GM21529 (cell line): ENCODE results near the gene FAM234B.
"Not testable (repeated sequence)": the region's sequence is repeated elsewhere in the genome, so short reads cannot be mapped to it uniquely, and the experiment has no call there.

ENCODE experiments used
- ATAC-seq: cut with Tn5 transposase; IDR thresholded peaks from one replicate; pipeline ENCODE4 v1.9.1; 2021; ENCODE audit not compliant: unreplicated experiment

The FAM234B gene

DNA sequence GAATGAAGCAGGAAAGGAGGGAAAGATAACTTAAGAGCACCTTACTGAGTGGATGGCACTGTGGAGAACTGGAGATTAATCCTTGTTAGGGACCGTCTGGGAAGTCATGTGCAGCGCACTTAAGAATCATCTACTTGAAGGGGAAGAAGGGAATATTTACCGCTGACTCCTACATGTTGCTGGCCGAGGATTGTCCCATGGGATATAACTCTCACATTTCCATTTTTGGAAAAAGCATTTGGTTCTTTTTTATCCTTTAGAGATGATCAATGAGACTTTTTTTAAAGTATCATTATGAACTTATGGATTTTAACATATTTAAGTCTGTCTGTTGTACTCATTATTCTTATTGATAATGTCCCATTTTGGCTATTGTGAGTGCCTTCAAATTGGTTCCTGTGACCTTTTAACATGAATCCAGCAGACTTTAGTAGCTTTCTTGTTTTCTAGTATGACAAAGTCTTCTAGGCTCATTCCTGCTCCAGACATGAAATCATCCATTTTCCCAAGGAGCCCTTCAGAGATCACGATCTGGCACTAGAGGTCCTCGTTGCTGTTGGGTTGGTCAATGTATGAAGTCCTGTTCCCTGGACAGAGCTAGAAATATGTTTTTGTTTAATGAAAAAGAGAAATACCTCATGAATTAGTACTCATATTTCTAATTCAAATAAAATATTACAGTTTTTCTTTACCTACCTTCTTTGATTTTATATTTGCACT, 20.2 kb upstream of the FAM234B start:
- no peak for ATAC-seq

DNA sequence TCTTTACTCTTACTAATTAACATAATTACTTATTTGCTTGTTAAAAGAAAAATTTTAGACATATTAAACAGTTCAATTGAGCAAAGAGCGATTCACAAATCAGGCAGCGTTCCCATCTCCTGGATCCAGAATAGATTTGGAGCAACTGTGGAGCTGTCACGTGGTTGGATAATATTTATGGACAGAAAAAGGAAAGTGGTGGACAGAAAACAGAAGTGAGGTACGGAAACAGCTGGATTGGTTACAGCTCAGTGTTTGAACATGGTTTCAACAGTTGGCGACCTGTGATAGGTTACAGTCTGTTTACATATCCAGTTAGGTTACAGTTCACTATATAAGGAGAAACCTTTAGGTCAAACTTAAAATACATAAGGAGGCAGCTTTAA, 19.7 kb upstream of the FAM234B start:
- no peak for ATAC-seq

DNA sequence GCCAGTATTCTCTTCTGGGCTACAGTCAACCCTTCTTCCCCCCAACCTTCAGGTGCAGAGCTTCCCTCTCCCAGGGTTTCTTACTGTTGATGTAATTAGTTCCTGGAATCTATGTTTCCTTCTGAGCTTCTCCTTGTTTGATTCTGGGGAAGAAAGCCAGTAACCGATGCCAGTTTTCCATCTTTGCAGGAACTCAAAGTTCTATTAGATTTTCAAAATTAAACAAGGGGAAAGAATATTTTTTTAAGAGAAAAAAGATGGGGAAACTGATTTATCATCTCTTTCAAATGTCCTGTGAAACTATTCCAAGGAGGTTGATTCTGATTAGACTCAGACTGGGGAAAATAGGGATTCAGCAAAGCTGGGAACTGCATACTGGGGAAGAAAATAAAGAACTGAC, 17.9 kb upstream of the FAM234B start:
- no peak for ATAC-seq

DNA sequence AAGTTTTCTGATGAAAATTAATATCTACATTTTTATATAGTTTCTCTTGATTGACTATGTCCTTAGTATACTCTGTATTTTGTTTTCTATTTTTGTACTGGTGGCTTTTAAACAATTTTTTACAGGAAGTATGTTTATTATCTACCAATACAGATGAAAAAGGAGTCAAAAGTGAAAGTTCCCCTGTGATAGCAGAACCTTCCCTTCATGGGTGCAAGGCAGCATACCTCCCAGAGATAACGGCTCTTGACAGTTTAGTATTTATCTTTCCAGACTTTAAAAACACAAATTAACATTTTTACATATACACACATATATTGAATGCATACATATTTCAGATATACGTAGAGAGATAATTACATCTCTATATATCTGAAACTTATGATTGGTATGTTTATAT, 17.1 kb upstream of the FAM234B start:
- ATAC-seq: no peak

DNA sequence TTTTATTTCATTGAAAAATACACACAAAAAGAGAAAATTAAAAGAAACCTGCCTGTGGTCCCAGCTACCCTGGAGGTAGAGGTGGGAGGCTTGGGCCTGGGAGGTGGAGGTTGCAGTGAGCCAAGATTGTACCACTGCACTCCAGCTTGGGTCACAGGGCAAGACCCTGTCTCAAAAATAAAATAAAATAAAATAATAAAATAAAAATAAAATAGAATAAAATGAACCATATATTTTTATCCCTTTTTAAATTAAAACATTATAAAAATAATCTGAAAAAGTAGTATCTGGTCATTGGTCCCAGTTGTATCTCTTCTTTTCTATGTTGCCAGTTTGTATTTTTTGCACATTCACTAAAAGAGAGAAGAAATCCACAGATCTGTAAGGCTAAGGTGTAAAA, 16.7 kb upstream of the FAM234B start:
- no peak for ATAC-seq

DNA sequence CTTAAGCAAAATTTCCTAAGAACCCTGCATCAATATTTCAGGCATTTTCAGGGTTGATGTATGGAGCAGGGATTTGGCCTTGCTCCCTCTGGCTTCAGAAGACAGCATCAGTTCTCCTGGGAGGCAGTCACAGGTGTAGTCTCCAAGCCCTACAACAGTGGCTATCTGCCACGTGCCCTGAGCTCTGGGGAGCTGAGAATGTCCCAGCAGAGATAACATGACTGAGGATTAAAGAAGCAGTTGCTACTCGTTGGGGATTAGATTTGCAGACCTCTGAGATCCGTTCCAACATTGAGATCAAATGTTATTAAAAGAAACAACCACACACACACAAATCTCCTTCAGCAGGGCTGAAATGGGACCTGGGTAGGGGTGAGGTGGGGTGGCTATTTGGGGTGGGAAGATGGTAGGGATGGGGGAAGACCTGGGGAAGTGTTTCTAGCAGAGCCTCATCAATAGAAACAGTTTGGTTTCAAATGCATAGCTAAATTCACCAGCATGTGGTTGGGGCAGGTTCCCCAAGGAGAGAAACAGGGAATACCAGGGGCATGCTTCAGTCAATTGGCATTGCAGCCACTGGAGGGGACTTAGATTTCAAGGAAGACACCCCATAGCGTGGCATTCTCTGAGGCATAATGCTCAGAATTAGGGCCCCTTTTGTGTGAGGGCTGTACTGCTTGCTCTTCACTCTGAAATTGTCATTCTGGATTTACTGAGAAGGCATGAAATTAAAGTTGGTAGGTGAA, 15.2 kb upstream of the FAM234B start:
- no peak for ATAC-seq

DNA sequence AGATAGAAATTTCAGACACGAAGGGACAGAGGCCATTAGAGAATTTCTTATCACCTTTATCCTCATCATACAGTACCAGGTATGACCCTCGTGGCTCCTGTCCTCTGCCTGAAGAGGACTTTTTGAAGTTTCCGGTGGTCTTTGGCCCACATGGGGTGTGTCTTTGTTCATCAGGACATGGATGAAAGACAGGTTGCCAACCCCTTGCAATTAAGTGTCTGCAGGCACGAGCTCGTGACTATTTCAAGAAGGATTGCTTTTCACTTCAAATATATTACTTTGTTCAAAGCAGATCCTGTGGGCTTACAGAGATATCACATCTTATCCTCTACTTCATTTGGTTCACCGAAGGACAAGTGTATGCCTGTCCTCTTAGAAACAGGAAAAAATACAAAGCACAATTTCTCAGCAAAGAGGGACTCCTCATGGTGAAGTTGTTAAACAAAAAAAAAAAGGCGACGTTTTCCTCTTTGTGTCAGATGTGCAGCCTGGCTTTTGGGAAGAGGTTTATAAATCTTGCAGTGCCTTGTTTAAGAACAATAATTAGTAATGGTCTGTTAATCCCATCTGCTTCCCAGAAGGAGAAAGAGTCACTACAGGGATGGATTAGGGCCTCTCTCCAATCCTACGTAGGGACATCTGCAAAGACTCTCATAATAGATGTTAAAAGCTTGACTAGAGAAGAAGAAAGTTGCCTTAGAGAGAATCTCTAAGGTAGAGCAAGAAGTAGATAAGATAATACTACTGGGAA, 13.5 kb upstream of the FAM234B start:
- ATAC-seq: no peak

DNA sequence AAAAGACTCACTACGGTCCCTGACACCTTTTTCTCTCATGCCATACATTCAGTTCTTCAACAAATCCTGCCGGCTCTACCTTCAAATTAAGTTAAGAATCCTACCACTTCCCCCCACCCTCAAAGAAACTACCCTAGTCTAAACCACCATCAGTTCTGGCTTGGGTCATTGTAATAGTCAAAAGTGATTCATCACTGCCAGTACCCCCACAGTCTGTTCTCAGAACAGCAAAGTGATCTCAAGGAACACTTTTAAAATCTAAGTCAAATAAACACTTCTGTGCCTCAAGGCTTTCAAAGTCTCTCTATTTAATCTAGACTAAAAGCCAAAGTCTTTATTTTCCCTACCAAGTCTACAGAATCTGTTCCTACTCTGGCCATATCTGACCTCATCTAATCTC, 12.0 kb upstream of the FAM234B start:
- ATAC-seq: no peak

DNA sequence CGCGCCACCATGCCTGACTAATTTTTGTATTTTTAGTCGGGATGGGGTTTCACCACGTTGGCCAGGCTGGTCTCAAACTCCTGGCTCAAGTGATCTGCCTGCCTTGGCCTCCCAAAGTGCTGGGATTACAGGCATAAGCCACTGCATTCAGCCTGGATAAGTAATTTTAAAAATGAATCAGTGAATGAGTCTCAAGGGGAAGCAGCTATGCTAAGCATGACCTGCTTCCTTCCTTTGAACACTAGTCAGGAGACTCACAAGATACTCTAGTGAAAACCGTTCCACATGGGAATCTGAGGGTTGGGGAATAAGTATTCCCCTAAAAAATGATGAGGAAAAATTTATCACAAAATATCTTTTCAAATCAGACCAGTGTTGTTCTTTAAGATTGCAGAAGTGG, 10.7 kb upstream of the FAM234B start:
- ATAC-seq: no peak

DNA sequence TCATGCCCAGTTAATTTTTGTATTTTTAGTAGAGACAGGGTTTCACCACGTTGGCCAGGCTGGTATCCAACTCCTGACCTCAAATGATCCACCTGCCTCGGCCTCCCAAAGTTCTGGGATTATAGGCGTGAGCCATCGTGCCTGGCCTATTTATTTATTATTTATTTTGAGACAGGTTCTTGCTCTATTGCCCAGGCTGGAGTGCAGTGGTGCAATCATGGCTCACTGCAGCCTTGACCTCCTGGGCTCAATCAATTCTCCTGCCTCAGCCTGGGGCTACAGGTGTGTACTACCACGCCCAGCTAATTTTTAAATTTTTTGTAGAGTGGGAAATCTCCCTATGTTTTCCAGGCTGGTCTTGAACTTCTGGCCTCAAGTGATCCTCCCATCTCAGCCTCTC, 8.8 kb upstream of the FAM234B start:
- not testable (repeated sequence) for ATAC-seq

DNA sequence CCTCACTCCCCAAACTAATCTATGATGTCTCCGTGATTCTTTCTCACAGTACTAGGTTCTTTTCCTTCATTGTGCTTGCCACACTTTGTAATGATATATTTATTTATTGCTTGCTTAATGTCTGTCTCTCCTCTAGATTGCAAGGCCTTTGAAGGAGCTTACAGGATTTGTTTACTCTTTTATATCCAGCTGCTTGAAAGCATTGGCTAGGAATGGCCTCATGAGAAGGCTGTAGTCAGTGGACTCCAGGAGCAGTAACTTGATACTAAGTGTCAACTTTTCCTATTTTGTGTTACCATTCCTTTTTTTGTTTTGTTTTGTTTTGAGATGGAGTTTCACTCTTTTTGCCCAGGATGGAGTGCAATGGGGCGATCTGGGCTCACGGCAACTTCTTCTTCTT, 7.3 kb upstream of the FAM234B start:
- ATAC-seq: no peak

DNA sequence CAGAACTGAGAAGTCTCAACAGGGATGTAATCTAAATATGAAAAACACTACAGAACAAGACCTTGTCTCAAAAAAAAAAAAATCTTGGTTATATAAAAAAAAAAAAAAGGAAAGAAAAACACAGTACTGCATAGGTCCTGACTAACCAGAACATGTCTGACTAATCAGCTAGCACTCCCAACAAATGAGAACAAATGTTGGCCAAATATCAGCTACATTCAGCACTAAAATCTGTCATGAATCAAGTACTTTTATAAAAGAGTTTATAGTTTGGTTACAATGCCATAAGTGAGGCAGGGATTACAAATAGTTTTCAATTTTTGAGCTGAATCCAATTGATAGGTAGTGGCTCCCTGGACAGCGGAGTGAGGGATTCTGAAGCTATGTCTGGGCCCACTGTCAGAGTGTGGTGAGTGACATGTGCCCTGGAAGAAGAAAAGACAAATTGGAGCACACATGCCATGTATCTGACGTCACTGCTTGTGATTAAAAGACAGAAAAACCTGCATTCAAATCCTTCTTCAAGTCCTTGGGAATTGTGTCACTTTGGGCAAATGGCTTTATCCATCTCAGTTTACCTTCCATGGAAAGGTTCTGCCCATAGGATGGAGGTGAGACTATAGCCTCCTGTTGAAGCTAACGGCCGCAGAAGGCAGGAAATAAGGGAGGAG, 5.6 kb upstream of the FAM234B start:
- ATAC-seq: no peak

DNA sequence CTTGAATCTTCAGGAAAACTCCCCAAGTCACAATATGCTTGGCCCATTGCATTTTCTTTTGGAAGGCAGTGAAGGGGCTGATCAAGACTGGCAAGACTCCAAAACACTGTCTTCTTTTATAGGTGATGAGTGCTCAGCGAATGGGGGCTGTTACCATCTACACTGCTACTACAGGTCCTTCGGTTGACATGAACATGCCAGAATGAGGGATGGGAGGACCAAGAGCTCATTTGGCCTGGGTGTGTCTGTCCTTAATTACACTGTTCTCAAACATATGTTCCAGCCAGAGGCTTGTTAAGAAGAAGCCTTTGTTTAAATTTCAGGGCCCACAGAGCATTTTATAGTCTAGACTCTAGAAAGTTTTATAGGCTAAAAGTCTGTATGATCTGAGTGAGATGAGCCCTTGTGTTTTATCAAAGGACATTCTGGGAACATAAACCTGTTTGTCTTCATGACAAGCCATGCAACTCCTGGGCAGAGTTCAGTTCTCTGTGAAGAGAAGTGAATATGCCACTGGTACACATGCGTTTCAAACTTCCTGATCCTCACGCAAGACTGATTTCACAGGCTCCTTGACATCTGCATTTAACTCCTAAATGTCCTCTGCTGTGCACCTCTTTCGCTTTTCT, 4.7 kb upstream of the FAM234B start:
- ATAC-seq: no peak

DNA sequence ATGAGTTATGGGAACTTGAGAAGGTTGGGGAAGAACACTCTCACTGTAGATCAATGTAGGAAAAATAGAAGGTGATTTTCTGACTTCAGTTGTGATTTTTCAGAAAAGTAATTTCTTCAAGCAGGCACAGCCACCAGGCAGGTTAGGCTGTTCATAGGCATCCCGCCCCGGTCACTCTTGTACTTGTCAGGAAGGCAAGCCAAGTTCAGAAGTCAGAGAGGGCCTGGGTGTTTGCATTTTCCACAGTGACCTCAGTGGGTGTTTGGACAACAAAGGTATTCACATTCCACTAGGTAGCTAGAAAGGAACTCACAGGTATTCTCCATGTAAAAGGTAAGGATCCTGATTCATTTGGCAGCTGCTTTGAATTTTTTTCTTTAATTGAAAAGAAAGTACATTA, 3.0 kb upstream of the FAM234B start:
- ATAC-seq: no peak

DNA sequence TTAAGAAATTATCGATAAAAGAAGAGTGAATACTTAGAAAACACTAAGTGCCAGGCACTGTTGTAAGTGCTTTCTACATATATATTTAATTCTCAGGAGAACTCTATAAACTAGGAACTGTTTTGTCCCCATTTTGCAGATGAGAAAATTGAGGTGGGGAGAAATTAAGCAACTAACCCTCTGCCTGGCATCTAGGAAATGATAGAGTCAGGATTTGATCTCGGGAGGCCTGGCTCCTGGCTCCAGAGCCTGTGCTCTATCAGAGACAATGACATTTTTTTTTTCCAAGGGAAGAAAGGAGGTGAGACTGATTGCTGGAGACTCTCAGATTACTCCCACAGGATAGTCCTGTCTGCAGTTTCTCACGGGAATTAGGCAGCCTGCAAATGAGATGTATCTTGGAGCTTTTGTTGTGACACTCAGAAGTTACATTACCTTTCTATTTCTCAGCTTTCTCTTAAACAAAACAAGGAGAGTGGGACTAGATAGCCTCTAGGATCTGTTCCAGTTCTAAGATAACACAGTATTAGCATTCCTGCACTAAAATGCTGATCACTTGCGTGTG, 1.4 kb upstream of the FAM234B start:
- ATAC-seq: no peak

DNA sequence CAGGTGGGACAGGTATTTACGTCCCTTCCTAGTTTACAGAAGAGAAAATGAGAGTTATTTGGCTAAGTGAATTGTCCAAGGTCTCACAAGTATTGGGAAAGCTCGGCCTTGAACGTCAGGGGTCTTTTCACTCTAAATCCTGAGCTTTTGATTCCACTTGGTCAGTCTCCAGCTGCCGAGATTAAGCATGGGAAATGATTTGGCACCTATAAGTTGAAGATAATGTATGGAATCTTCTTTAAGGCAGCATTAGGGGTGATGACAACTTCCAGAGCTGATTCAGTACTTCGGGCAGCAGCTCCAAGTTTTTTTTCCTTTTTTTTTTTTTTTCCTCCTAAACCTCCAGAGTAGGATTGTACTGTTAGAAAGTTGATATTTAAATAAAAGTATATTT, 722 bp downstream of the FAM234B start:
- no peak for ATAC-seq

DNA sequence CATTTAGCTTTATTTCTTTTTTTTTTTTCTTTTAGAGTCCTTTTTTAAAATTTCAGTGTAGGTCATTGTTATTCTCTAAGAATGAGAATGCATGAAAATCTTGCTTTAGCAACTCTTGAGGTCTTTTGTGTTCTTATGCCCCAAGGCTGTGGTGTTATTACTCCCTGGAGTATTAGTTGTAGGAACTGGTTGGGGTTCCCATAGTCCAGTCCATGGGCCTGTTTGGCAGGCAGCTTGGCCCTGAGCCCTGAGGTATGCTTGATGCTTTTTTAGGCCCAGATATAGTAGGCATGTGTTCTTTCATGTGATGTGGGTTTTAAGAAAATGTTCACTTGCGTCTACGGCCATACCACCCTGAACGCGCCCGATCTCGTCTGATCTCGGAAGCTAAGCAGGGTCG, 1.6 kb downstream of the FAM234B start:
- ATAC-seq: no peak

DNA sequence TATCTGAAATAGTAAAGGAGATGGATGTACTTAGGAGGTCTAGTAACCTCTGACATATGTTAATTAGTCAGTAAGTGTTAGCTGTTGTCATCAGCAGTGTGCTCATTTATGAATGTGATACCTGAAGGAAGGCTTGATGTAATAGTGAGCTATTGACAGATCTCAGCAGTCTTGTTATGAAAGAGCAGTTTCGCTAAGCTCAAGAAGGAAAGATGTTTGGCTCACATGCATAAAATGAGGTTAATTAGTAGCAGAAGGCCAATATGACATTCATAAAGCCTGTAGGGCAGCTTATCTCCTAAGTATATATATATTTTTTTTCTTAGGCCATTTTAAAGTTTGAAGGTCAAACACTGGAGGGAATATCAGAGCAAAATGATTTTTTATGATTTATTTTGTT, 2.8 kb downstream of the FAM234B start:
- peak; percentile 56 for ATAC-seq

DNA sequence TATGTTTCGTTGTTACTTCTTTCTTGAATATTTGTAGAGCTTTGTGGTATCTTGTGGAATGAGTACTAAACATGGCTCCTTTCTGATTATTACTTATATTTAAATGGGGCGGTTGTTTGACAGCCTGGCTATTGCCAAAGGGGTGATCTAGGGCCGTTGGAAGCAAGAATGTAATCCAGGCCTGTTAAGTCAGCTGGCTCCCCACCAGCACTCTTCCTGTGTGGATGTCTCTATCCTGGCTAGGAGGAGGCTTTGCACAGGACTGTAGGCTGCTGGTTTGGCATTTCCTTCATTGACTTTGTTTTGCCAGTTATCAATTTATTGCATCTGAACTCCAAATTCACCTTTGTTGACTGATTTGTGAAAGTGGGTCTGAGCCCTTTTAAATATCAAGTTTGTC, 5.6 kb downstream of the FAM234B start:
- no peak for ATAC-seq

DNA sequence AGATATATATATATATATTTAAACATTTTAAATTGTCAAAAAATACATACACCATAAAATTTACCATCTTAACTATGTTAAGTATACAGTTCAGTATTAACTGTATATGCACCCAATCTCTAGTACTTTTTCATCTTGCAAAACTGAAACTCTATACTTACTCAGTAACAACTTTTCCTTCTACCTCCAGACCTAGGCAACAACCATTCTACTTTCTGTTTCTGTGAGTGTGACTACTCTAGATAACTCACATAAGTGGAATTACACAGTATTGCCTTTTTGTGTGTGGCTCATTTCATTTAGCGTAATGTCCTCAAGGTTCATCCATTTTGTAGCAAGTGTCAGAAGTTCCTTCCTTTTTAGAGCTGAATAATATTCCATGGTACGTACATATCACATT, 8.2 kb downstream of the FAM234B start:
- ATAC-seq: no peak

DNA sequence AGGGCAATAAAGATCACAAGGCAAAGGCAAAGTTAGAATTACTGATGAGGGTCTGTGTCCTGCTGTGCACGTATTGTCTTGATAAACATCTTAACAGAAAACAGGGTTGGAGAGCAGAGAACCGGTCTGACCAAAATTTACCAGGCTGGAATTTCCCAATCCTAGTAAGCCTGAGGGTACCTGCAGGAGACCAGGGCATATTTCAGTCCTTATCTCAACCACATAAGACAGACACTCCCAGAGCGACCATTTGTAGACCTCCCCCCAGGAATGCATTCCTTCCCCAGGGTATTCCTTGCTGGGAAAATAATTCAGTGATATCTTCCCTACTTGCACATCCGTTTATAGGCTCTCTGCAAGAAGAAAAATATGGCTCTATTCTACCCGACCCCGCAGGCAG, 9.4 kb downstream of the FAM234B start:
- not testable (repeated sequence) for ATAC-seq
